Measurements from ENCODE around the gene DLG2. TPM values are rescaled to one million over a fixed set of nuclear protein-coding genes. Genes with fewer than 3 reads are reported as not detected.

DLG2 gene
- total and polyA plus RNA-seq, 2 donors (not counting 3 experiments of a cell fraction or from before 2014, with no cell fraction given): 0.15 to 1.1 TPM

- H3K36me3 ChIP-seq (ENCODE audit: control insufficient read depth in 2 of 2, extremely low read depth in 1 of 2, insufficient read depth in 2 of 2, low read length in 2 of 2): no peaks in the 10 kb centered on the region
- no peaks in the 10 kb centered on the region for H3K4me1 ChIP-seq (ENCODE audit: control insufficient read depth, extremely low read depth, insufficient read depth, low read length)
- no peaks in the 10 kb centered on the region for H3K27me3 ChIP-seq (ENCODE audit: control insufficient read depth in 2 of 2, insufficient read depth in 2 of 2, low read length in 2 of 2)
- H2AFZ ChIP-seq (ENCODE audit: low read depth, low read length): no peak overlapping the region
- no peaks in the 10 kb centered on the region for H3K9me1 ChIP-seq (replicated peaks; ENCODE audit: control insufficient read depth, extremely low read depth, insufficient read depth, low read length)
- DNase-seq (ENCODE audit: low read depth, low spot score) (no peak), FAIRE-seq (no peak)
- no peak overlapping the region for H3K4me2 ChIP-seq (ENCODE audit: insufficient read depth, low read length)
- no peaks in the 10 kb centered on the region for H3K9me3 ChIP-seq (replicated peaks; ENCODE audit: control insufficient read depth, insufficient read depth, low read length)
- ChIA-PET POLR2A (no interaction called here), CTCF (no interaction called here)
- no peak overlapping the region for H3K9ac ChIP-seq (replicated peaks; ENCODE audit: extremely low read depth, insufficient read depth, low read length)
- H4K20me1 ChIP-seq (replicated peaks; ENCODE audit: control insufficient read depth, extremely low read depth, insufficient read depth, low read length): no peaks in the 10 kb centered on the region
- TF ChIP-seq JUN (IDR thresholded peaks at IDR 0.05; ENCODE audit: borderline replicate concordance, insufficient read depth, insufficient read length, low read depth): no peak
- TF ChIP-seq MAX (IDR thresholded peaks at IDR 0.05; ENCODE audit: insufficient read depth, insufficient read length): no peak
- no peak for TF ChIP-seq POLR2AphosphoS5 (IDR thresholded peaks at IDR 0.05; ENCODE audit: insufficient read depth, low read depth, low read length)
- TF ChIP-seq EZH2 (IDR thresholded peaks at IDR 0.05; ENCODE audit: borderline replicate concordance, low read depth, low read length, severe bottlenecking): no peak
- no peak for TF ChIP-seq MYC (IDR thresholded peaks at IDR 0.05; ENCODE audit: low read depth, low read length)
- no peak for TF ChIP-seq FOS (IDR thresholded peaks at IDR 0.05; ENCODE audit: borderline replicate concordance, insufficient read depth, low read length)
- no peak for TF ChIP-seq POLR2A (IDR thresholded peaks at IDR 0.05; ENCODE audit: low read depth, low read length)
- no peak for TF ChIP-seq GATA2 (IDR thresholded peaks at IDR 0.05; ENCODE audit: insufficient read depth, insufficient read length, low read depth, low read length)
- no peak for TF ChIP-seq CTCF (IDR thresholded peaks at IDR 0.05; ENCODE audit: extremely low read depth in 1 of 2, insufficient read depth in 1 of 2, low read depth in 1 of 2, low read length in 2 of 2)
- intact Hi-C loops (cut with micrococcal nuclease) (no loop called here), dilution Hi-C loops (cut with MboI; ENCODE audit: extremely low pct_ligation_motif_present, low sequenced_read_pairs) (no loop called here)
- H3K27ac ChIP-seq (ENCODE audit: insufficient read depth, low read depth, low read length): no peak overlapping the region
- no peaks in the 10 kb centered on the region for H3K79me2 ChIP-seq (ENCODE audit: control insufficient read depth, insufficient read depth, low read length)
- BruUV-seq (replicated peaks): no TSS peak
- no peak overlapping the region for H3K4me3 ChIP-seq (replicated peaks in 1 of 3; ENCODE audit: insufficient read depth in 1 of 3, low read depth in 1 of 3, low read length in 3 of 3)
Observed at GRCh38 chr11:83538286-83538685, 2088.9 kb downstream of the DLG2 start.
